HG02642 (cell line): Measurements from ENCODE around the gene UNC80.

Experiments
- ATAC-seq: cut with Tn5 transposase; IDR thresholded peaks from one replicate; pipeline ENCODE4 v1.9.1; 2021; ENCODE audit warnings: mild to moderate bottlenecking; ENCODE audit not compliant: unreplicated experiment, poor library complexity

UNC80 gene

GRCh38 chr2:209901172-209901571, 129.5 kb downstream of the UNC80 start:
- ATAC-seq, result no peak

- ATAC-seq, result no peak
Observed at GRCh38 chr2:209905691-209906090, 134.1 kb downstream of the UNC80 start.

- ATAC-seq, result no peak
Observed at GRCh38 chr2:209907746-209908145, 136.1 kb downstream of the UNC80 start.

- no peak for ATAC-seq
Observed at GRCh38 chr2:209908511-209908910, 136.9 kb downstream of the UNC80 start.

GRCh38 chr2:209911486-209911885, 139.9 kb downstream of the UNC80 start:
- ATAC-seq, result no peak

GRCh38 chr2:209913786-209914345, 142.2 kb downstream of the UNC80 start:
- ATAC-seq, result no peak

- ATAC-seq, result no peak
Observed at GRCh38 chr2:209917154-209917771, 145.6 kb downstream of the UNC80 start.

- ATAC-seq, result no peak
Observed at GRCh38 chr2:209918251-209918650, 146.6 kb downstream of the UNC80 start.

- no peak for ATAC-seq
Observed at GRCh38 chr2:209922116-209922515, 150.5 kb downstream of the UNC80 start.

- ATAC-seq, result no peak
Observed at GRCh38 chr2:209929369-209929768, 157.7 kb downstream of the UNC80 start.

- ATAC-seq, result no peak
Observed at GRCh38 chr2:209933499-209934483, 162.2 kb downstream of the UNC80 start.

- ATAC-seq, result no peak
Observed at GRCh38 chr2:209936106-209936666, 164.6 kb downstream of the UNC80 start.

- no peak for ATAC-seq
Observed at GRCh38 chr2:209937893-209938292, 166.3 kb downstream of the UNC80 start.

GRCh38 chr2:209938906-209939305, 167.3 kb downstream of the UNC80 start:
- no peak for ATAC-seq

GRCh38 chr2:209940936-209941335, 169.3 kb downstream of the UNC80 start:
- ATAC-seq, result no peak

- ATAC-seq, result no peak
Observed at GRCh38 chr2:209942426-209942825, 170.8 kb downstream of the UNC80 start.

- ATAC-seq, result no peak
Observed at GRCh38 chr2:209942936-209943605, 171.4 kb downstream of the UNC80 start.

- no peak for ATAC-seq
Observed at GRCh38 chr2:209943776-209944175, 172.1 kb downstream of the UNC80 start.

- no peak for ATAC-seq
Observed at GRCh38 chr2:209946539-209946938, 174.9 kb downstream of the UNC80 start.

- ATAC-seq, result no peak
Observed at GRCh38 chr2:209956271-209956670, 184.6 kb downstream of the UNC80 start.
